Measurements from ENCODE around the gene MAG. TPM values are rescaled to one million over a fixed set of nuclear protein-coding genes. Genes with fewer than 3 reads are reported as not detected.

MAG gene
- total and polyA plus RNA-seq, 9 of the 15 experiments (the other 6 are each of a cell fraction or from before 2014, with no cell fraction given) = 0.11 to 10.0 (median 1.6) TPM

GRCh38 chr19:35247526-35248309 is 44.2 kb upstream of the MAG start (continued):
- TF ChIP-seq MTA2 (IDR thresholded peaks at IDR 0.05; ENCODE audit: low read depth) = peak; percentile 12

- DNase-seq (ENCODE audit: extremely low read depth in 1 of 4, low spot score in 3 of 4) (peak; percentile 95 to 97 (median 96)), ATAC-seq (peak; percentile 93), FAIRE-seq (peak; percentile 84)
- H3K9me3 ChIP-seq (replicated peaks; ENCODE audit: control insufficient read depth, insufficient read depth, low read depth, low read length) = peaks cover 4% of the 10 kb centered on the region; the same call in 1 of the 2 replicates
- H3K79me2 ChIP-seq (ENCODE audit: control insufficient read depth, insufficient read depth, low read length) = peaks cover 33% of the 10 kb centered on the region
- ChIA-PET CTCF (ENCODE audit: low intra/inter-chr PET ratio) (interaction anchor here (0.7 to 1.3 kb wide), 2 partner anchors 12 to 21 kb away, joined by 3 to 6 read pairs; partner anchors contain the start of gene USF2), POLR2A (no interaction called here)
- intact Hi-C loops (cut with micrococcal nuclease) (loop anchor here (2.0 to 5.0 kb wide), 4 partner anchors 28 to 96 kb away; partner anchors contain the start of gene FXYD5), in situ Hi-C loops (cut with MboI) (no loop called here)
- peak within 1 kb of the TSS; percentile 96 for H3K27ac ChIP-seq (ENCODE audit: extremely low read depth, low read depth, low read length)
- peak within 1 kb of the TSS; percentile 61 for H3K4me3 ChIP-seq
- peak within 1 kb of the TSS; percentile 99 for H2AFZ ChIP-seq (ENCODE audit: low read depth, low read length)
- H3K9ac ChIP-seq (ENCODE audit: insufficient read depth in 1 of 2, low read depth in 2 of 2, low read length in 2 of 2) = peak within 1 kb of the TSS; percentile 81 to 92
- BruUV-seq (replicated peaks) = no TSS peak
- H3K4me2 ChIP-seq (ENCODE audit: insufficient read depth, low read length) = peak within 1 kb of the TSS; percentile 94
- no peaks in the 10 kb centered on the region; the same call in 1 of the 2 replicates for H4K20me1 ChIP-seq (replicated peaks; ENCODE audit: control insufficient read depth, insufficient read depth, low read length)
- H3K27me3 ChIP-seq (ENCODE audit: control insufficient read depth in 2 of 2, insufficient read depth in 2 of 2, low read length in 2 of 2) = no peaks in the 10 kb centered on the region
- peaks cover 17 to 30% of the 10 kb centered on the region in 2 experiments; a peak in 4 of 5 replicates for H3K4me1 ChIP-seq (replicated peaks in 1 of 2; ENCODE audit: control insufficient read depth in 2 of 2, insufficient read depth in 2 of 2, low read length in 2 of 2)
- peaks cover 31% of the 10 kb centered on the region; the same call in 2 of the 3 replicates for H3K36me3 ChIP-seq (ENCODE audit: control insufficient read depth, insufficient read depth, low read length)
- H3K9me1 ChIP-seq (ENCODE audit: control insufficient read depth, insufficient read depth, low read length) = no peaks in the 10 kb centered on the region
- WGBS (ENCODE audit: insufficient coverage, low coverage, missing lambda C conversion rate) = 0% methylated on average over 51 of the region's 69 CpGs
- TF ChIP-seq RBM17 (IDR thresholded peaks at IDR 0.05; ENCODE audit: borderline replicate concordance, low read depth, low read length) = no peak
- peak; percentile 26; the same call in 1 of the 2 replicates for TF ChIP-seq SPI1 (IDR thresholded peaks at IDR 0.05; ENCODE audit: borderline replicate concordance, low read depth, low read length)
- TF ChIP-seq ATF2 (CRISPR knock-in tag; IDR thresholded peaks at IDR 0.05) = peak; percentile 53; the same call in 1 of the 2 replicates
- no peak for TF ChIP-seq ZHX1 (conservative IDR thresholded peaks at IDR 0.05; ENCODE audit: low read length)
- peak; percentile 34; the same call in 1 of the 2 replicates for TF ChIP-seq NR3C1 (CRISPR knock-in tag; IDR thresholded peaks at IDR 0.05)
- peak; percentile 97 to 98 for TF ChIP-seq FOXA3 (CRISPR knock-in tag; conservative IDR thresholded peaks at IDR 0.05 in 1 of 2, IDR thresholded peaks at IDR 0.05 in 1 of 2)
- TF ChIP-seq ZNF124 (CRISPR knock-in tag; IDR thresholded peaks at IDR 0.05) = no peak
- no peak for TF ChIP-seq HDAC3 (IDR thresholded peaks at IDR 0.05; ENCODE audit: borderline replicate concordance, partially characterized antibody)
- TF ChIP-seq ZC3H8 (IDR thresholded peaks at IDR 0.05) = peak; percentile 11; the same call in 1 of the 2 replicates
- peak in 1 of 2 experiments; percentile 49; a peak in 2 of 4 replicates for TF ChIP-seq TRIM24 (IDR thresholded peaks at IDR 0.05)
- peak; percentile 79 for TF ChIP-seq NFIC (IDR thresholded peaks at IDR 0.05)
- no peak for TF ChIP-seq ZFP36 (IDR thresholded peaks at IDR 0.05; ENCODE audit: low read depth, low read length, partially characterized antibody)
- TF ChIP-seq CHD4 (IDR thresholded peaks at IDR 0.05; ENCODE audit: insufficient read depth, insufficient replicate concordance, low read depth, low read length, poor library complexity, severe bottlenecking) = no peak
Observed at GRCh38 chr19:35248310-35249145, 43.4 kb upstream of the MAG start, which contains the start of gene LSR. LSR (plus strand) TSS chr19:35249002; CDS start chr19:35249023, 21 bp downstream.

Measured in K562 (cell line).